Measurements from ENCODE around the gene MMP28. TPM values are rescaled to one million over a fixed set of nuclear protein-coding genes. Genes with fewer than 3 reads are reported as not detected.

Gene MMP28
- polyA plus RNA-seq, 2 of the 4 experiments (the other 2 are of a cell fraction): 6.6 to 6.7 TPM

DNA sequence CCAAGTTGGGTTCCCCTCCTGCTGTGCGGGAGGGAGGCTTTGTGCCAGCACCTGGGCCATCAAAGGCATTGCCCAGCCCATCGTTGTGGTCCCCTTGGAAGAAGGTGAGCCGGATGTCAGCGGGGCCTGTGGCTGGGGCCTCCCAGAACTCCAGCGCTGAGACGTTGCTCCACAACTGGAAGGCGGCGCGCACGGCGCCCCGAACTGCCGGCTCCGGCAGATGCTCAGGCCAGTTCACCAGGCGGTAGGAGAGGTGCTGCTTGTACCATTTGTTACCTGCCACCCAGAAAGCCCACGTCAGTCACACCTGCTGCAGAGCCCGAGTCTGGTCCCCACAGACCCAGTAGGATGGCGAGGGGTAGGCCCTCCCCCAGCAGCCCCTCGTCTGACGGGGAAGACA, 22.3 kb downstream of the MMP28 start:
- FAIRE-seq (no peak), DNase-seq (ENCODE audit: low read depth in 1 of 2, low spot score in 1 of 2) (no peak), ATAC-seq (no peak)
- WGBS (ENCODE audit: missing lambda C conversion rate): 86% methylated on average over 18 of the region's 20 CpGs
- H3K9me3 ChIP-seq: no peaks in the 10 kb centered on the region
- ChIA-PET CTCF (interaction anchor here (0.6 to 43.9 kb wide), 4 partner anchors 18 to 911 kb away, joined by 3 to 2039 read pairs (median 560); partner anchors contain the start of genes C17orf50, GAS2L2, MMP28 and TAF15), POLR2A (no interaction called here)
- TF ChIP-seq ZNF302 (CRISPR knock-in tag; IDR thresholded peaks at IDR 0.05): no peak
- TF ChIP-seq MYC (IDR thresholded peaks at IDR 0.05; ENCODE audit: borderline replicate concordance, low read length): no peak
- TF ChIP-seq SREBF2 (IDR thresholded peaks at IDR 0.05): no peak
- TF ChIP-seq RCOR1 (IDR thresholded peaks at IDR 0.05; ENCODE audit: low read depth, low read length): no peak
- no peak for TF ChIP-seq EP300 (IDR thresholded peaks at IDR 0.05)
- TF ChIP-seq, protein P1, sequence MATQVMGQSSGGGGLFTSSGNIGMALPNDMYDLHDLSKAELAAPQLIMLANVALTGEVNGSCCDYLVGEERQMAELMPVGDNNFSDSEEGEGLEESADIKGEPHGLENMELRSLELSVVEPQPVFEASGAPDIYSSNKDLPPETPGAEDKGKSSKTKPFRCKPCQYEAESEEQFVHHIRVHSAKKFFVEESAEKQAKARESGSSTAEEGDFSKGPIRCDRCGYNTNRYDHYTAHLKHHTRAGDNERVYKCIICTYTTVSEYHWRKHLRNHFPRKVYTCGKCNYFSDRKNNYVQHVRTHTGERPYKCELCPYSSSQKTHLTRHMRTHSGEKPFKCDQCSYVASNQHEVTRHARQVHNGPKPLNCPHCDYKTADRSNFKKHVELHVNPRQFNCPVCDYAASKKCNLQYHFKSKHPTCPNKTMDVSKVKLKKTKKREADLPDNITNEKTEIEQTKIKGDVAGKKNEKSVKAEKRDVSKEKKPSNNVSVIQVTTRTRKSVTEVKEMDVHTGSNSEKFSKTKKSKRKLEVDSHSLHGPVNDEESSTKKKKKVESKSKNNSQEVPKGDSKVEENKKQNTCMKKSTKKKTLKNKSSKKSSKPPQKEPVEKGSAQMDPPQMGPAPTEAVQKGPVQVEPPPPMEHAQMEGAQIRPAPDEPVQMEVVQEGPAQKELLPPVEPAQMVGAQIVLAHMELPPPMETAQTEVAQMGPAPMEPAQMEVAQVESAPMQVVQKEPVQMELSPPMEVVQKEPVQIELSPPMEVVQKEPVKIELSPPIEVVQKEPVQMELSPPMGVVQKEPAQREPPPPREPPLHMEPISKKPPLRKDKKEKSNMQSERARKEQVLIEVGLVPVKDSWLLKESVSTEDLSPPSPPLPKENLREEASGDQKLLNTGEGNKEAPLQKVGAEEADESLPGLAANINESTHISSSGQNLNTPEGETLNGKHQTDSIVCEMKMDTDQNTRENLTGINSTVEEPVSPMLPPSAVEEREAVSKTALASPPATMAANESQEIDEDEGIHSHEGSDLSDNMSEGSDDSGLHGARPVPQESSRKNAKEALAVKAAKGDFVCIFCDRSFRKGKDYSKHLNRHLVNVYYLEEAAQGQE (IDR thresholded peaks at IDR 0.05): no peak
- TF ChIP-seq, protein P2, sequence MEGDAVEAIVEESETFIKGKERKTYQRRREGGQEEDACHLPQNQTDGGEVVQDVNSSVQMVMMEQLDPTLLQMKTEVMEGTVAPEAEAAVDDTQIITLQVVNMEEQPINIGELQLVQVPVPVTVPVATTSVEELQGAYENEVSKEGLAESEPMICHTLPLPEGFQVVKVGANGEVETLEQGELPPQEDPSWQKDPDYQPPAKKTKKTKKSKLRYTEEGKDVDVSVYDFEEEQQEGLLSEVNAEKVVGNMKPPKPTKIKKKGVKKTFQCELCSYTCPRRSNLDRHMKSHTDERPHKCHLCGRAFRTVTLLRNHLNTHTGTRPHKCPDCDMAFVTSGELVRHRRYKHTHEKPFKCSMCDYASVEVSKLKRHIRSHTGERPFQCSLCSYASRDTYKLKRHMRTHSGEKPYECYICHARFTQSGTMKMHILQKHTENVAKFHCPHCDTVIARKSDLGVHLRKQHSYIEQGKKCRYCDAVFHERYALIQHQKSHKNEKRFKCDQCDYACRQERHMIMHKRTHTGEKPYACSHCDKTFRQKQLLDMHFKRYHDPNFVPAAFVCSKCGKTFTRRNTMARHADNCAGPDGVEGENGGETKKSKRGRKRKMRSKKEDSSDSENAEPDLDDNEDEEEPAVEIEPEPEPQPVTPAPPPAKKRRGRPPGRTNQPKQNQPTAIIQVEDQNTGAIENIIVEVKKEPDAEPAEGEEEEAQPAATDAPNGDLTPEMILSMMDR (IDR thresholded peaks at IDR 0.05): no peak
- no peak for TF ChIP-seq TP53 (CRISPR knock-in tag; IDR thresholded peaks at IDR 0.05)
- TF ChIP-seq POLR2A (IDR thresholded peaks at IDR 0.05; ENCODE audit: low read length): no peak
- TF ChIP-seq MAFK (IDR thresholded peaks at IDR 0.05; ENCODE audit: partially characterized antibody): no peak
- TF ChIP-seq, protein P3, sequence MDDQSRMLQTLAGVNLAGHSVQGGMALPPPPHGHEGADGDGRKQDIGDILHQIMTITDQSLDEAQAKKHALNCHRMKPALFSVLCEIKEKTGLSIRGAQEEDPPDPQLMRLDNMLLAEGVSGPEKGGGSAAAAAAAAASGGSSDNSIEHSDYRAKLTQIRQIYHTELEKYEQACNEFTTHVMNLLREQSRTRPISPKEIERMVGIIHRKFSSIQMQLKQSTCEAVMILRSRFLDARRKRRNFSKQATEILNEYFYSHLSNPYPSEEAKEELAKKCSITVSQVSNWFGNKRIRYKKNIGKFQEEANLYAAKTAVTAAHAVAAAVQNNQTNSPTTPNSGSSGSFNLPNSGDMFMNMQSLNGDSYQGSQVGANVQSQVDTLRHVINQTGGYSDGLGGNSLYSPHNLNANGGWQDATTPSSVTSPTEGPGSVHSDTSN (IDR thresholded peaks at IDR 0.05): no peak
- TF ChIP-seq, protein P4, sequence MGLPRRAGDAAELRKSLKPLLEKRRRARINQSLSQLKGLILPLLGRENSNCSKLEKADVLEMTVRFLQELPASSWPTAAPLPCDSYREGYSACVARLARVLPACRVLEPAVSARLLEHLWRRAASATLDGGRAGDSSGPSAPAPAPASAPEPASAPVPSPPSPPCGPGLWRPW (IDR thresholded peaks at IDR 0.05): no peak
- no peak for TF ChIP-seq FOSL2 (IDR thresholded peaks at IDR 0.05)
- no peak for TF ChIP-seq FOSL2 (CRISPR knock-in tag; IDR thresholded peaks at IDR 0.05)
- no peak for TF ChIP-seq KDM1A (IDR thresholded peaks at IDR 0.05; ENCODE audit: low read depth)
- TF ChIP-seq RNF2 (IDR thresholded peaks at IDR 0.05; ENCODE audit: borderline replicate concordance, low read depth): no peak
- TF ChIP-seq, protein P5, sequence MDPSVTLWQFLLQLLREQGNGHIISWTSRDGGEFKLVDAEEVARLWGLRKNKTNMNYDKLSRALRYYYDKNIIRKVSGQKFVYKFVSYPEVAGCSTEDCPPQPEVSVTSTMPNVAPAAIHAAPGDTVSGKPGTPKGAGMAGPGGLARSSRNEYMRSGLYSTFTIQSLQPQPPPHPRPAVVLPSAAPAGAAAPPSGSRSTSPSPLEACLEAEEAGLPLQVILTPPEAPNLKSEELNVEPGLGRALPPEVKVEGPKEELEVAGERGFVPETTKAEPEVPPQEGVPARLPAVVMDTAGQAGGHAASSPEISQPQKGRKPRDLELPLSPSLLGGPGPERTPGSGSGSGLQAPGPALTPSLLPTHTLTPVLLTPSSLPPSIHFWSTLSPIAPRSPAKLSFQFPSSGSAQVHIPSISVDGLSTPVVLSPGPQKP (IDR thresholded peaks at IDR 0.05; ENCODE audit: low read depth, low read length): no peak
- TF ChIP-seq JUN (IDR thresholded peaks at IDR 0.05): no peak
- TF ChIP-seq EHF (CRISPR knock-in tag; IDR thresholded peaks at IDR 0.05): no peak
- TF ChIP-seq RAD21 (conservative IDR thresholded peaks at IDR 0.05 in 1 of 2, IDR thresholded peaks at IDR 0.05 in 1 of 2): no peak
- TF ChIP-seq, protein P6, sequence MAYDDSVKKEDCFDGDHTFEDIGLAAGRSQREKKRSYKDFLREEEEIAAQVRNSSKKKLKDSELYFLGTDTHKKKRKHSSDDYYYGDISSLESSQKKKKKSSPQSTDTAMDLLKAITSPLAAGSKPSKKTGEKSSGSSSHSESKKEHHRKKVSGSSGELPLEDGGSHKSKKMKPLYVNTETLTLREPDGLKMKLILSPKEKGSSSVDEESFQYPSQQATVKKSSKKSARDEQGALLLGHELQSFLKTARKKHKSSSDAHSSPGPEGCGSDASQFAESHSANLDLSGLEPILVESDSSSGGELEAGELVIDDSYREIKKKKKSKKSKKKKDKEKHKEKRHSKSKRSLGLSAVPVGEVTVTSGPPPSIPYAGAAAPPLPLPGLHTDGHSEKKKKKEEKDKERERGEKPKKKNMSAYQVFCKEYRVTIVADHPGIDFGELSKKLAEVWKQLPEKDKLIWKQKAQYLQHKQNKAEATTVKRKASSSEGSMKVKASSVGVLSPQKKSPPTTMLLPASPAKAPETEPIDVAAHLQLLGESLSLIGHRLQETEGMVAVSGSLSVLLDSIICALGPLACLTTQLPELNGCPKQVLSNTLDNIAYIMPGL (CRISPR knock-in tag; IDR thresholded peaks at IDR 0.05; ENCODE audit: borderline replicate concordance): no peak
- H3K27ac ChIP-seq: no peak overlapping the region
- H3K4me3 ChIP-seq: no peak overlapping the region
- no peak overlapping the region for H3K4me2 ChIP-seq
- H3K4me1 ChIP-seq: peaks cover 32% of the 10 kb centered on the region

All from A549 (cell line).